Inferior parietal cortex (tissue), 1 donor: ENCODE results near the gene PUS1.
"Not testable (repeated sequence)": the region's sequence is repeated elsewhere in the genome, so short reads cannot be mapped to it uniquely, and the experiment has no call there.

ENCODE experiments used
- DNase-seq: peaks from one replicate; pipeline ENCODE4 v3.0.0-alpha.2; 2016; ENCODE audit errors: extremely low spot score

Gene PUS1

DNA sequence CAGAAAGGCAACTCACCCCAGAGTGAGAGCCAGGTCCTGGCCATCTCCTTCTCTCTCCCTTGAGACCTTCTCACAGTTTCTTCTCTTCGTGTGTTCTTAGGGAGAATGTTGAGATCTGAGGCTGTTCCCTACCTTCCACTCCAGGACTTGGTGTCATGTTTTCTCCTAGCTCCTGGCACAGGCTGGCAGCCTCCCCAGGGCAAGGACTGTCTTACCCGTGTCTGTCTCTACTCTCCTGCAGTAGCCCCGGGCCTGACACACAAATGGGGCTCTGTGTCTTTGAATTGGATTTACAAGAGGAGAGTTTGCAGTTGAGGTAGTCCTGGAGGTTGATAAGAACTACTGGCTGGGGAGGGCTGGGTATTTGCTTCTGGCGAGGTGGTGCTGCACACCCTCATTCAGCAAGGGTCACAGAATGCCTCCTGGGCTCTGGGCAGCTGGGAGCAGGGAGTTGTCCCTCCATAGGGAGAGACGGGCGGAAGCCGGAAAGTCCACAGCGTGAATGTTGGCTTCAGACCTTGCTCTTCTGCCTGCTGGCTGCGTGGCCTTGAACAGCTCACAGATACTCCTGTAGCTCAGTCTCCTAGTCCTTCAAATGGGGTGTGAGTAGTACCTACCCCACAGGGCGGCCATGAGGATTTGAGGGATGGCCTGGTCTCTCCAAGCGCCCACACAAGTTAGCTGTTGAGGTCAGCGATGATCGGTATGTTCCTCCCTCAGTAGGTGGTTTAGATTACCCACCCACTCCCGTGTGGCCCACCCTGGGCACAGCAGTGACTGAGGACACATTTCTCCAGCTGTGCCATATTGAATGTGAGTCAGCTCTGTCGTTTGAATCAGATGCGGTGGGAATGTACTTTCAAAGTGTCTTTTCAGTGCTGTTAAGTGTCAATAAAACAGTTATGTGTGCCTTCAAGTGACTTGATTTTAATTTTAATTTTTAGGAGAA lies 30.8 kb downstream of the PUS1 start:
- DNase-seq, result no peak

DNA sequence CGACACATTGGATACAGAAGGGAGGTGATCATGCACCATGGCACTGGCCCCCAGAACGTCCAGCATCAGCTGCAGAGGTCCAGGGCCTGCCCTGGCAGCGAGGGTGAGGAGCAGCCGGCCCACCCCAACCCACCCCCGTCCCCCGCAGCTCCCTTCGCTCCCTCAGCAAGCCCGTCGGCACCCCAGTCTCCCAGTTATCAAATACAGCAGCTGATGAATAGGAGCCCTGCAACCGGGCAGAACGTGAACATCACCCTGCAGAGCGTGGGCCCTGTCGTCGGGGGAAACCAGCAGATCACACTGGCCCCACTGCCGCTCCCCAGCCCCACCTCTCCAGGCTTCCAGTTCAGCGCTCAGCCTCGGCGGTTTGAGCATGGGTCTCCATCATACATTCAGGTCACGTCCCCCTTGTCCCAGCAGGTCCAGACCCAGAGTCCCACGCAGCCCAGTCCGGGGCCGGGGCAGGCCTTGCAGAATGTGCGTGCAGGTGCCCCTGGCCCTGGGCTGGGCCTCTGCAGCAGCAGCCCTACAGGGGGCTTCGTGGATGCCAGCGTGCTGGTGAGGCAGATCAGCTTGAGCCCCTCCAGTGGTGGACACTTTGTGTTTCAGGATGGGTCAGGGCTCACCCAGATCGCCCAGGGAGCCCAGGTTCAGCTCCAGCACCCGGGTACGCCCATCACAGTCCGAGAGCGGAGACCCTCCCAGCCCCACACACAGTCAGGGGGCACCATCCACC lies 31.7 kb downstream of the PUS1 start:
- not testable (repeated sequence) for DNase-seq

DNA sequence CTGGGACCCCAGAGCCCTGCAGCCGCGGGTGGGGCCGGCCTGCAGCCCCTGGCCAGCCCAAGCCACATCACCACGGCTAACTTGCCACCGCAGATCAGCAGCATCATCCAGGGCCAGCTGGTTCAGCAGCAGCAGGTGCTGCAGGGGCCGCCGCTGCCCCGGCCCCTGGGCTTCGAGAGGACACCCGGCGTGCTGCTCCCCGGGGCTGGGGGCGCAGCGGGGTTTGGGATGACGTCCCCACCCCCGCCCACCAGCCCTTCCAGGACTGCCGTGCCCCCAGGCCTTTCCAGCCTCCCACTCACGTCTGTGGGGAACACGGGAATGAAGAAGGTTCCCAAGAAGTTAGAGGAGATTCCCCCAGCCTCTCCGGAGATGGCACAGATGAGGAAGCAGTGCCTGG lies 32.3 kb downstream of the PUS1 start:
- not testable (repeated sequence) for DNase-seq

DNA sequence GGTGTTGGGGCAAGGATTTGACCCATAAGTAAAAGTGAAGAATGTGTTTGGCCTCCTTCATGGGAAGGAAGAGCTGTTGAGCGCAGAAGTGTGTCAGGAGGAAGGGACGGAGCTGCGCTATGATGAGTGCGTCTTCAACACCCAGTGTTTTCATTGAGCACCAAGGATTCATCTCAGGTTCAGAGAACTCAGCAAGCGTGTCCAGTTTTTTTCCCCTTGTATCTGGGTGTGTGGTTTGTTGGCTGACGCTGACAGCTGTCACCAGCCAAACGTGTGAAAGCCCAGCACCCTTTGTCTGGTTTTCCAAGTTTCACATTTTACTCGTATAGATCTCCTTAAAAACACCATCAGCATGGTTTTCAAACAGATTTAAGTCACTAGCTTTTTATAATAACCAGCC lies 33.0 kb downstream of the PUS1 start:
- no peak for DNase-seq

DNA sequence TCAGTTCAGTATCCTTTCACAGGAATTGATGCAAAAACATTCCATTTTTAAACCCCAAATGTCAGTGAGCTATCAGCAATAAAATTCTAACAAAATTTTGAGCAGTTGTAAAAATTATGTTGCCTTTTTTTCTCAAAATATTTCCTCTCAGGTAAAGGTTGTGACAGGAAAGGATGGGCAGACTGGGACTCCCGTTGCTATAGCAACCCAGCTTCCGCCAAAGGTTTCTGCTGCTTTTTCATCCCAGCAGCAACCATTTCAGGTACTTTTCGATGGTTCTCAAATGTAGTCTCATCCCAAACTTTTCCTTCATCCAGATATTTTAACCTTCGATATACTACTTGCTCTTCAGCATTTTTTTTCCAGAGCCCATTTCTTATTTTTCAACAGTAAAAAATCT lies 34.3 kb downstream of the PUS1 start:
- no peak for DNase-seq

DNA sequence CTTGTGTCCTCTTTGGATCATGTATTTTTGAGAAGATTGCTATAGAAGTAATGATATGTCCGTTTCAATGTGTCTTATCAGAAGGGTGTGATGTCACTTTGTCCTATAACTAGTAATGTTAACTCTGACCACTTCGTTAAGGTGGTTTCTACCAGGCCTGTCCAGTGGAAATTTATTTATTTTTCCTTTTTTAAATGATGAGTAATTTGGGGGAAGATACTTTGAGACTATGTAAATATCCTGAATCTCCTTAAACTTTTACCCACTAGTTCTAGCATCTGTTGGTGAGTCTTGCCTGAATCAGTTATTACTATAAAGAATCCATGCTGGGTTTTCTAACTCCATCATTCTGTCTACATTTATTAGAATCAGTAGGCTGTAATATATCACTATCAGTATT lies 36.0 kb downstream of the PUS1 start:
- no peak for DNase-seq

DNA sequence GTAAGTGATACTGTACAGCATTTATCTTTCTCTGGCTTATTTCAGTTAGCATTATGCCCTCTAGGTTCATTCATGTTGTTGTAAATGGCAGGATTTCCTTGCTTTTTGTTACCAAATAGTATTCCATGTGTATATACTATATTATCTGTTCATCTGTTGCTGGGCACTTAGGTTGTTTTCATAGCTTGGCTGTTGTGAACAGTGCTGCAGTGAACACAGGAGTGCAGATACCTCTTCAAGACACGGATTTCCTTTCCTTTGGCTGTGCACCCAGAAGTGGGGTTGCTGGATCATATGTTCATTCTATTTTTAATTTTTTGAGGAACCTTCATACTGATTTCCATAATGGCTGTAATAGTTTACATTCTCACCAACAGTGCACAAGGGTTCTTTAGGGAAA lies 42.1 kb downstream of the PUS1 start:
- DNase-seq, result no peak

DNA sequence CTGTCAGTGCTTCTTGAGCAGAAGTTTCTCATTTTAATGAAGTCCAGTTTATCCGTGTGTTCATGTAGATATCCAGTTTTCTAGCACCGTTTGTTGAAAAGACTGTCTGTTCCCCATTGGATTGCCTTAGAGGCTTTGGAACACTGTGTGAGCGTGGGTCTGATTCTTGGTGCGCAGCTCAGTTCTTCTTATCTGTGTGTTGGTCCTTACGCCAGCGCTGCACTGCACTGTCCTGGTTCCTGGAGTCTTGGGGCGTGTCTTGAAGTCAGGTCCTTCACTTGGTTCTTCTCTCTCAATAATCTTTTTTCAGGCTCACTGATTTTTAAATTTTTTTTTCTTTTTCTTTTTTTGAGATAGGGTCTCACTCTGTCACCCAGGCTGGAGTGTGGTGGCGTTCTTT lies 46.2 kb downstream of the PUS1 start:
- no peak for DNase-seq

DNA sequence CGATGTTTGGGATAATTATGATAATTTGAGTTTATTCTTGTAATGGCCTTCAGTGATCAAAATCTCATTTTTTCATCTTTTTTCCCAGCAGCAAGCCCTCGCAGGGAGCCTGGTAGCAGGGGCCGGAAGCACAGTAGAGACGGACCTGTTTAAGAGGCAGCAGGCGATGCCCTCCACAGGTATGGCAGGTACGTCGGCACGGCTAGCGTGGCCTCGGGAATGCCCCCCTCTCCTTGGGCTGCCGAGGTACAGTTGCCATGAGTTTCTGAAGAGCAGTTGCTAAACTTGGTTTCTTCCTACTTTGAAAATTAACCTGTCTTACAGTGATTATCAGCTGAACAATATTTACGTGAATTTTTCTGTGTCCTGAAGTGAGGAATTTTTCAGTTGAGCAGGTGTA lies 50.5 kb downstream of the PUS1 start:
- no peak for DNase-seq

DNA sequence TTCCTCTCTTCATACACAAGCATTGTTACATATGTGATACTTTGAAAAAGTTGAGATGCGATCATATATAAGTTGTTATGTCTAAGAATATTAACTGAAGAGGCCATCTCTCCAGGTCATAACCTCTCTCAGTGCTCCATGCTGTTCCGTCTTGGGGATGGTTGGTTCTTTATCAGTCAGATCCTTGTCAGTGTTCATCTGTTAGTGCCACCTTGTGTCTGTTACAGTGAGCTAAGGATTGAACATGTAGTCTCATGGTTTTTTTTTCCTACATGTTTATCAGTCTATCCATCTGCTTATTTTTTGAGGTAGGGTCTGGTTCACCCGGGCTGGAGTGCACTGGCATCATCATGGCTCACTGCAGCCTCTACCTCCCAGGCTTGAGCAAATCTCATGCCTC lies 51.2 kb downstream of the PUS1 start:
- no peak for DNase-seq

DNA sequence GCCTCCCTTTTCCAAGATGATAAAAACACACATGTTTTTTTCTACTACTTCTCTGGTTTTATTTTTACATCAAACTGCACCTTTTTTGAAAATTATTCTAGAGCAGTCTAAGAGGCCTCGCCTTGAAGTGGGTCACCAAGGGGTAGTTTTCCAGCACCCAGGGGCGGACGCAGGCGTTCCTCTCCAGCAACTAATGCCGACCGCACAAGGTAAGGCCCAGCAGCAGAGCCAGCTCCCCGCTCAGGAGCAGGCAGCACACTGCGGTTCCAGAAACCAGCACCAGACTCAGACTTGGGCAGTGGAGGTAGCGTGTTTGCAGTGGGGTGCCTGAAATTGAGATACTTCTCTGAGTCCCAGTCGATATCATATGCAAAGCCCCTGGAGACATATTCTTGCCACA lies 52.3 kb downstream of the PUS1 start:
- no peak for DNase-seq

DNA sequence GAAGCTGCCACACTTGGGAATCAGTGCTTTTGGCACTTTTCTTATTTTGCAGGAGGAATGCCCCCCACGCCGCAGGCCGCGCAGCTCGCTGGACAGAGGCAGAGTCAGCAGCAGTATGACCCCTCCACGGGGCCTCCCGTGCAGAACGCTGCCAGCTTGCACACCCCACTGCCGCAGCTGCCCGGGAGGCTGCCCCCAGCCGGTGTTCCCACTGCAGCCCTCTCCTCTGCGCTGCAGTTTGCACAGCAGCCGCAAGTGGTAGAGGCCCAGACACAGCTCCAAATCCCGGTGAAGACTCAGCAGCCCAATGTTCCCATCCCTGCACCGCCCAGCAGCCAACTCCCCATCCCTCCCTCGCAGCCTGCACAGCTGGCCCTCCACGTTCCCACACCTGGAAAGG lies 53.0 kb downstream of the PUS1 start:
- DNase-seq, result no peak

DNA sequence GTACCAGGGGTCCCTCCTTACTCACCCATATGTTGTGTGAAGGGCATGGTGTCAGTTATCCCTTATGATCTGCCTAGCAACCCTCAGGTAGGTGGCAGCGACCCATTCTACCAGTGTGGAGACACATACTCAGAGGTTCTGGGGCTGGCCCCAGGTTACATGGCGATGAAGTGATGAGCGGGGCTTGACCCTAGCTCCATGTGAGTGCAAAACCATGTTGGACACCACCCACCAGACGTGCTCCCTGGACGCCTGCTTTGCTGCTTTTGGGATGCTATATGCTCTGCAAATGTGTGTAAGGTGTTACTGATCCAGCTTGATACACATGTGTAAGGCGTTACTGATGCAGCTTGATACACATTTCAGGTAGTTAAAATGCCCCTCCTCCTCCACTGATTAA lies 54.0 kb downstream of the PUS1 start:
- no peak for DNase-seq

DNA sequence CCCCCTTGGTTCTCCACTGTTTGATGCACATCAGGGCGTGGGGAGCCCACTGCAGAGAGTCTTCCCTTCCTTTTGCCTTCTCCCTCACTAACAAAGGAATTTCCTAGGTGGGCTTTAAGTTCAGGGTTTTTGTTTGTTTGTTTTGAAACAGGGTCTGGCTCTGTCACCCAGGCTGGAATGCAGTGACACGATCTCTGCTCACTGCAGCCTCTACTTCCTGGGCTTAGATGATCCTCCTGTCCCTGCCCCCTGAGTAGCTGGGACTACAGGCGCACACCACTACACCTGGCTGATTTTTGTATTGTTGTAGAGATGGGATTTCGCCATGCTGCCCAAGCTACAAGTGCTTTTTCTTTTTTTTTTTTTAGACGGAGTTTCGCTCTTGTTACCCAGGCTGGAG lies 54.5 kb downstream of the PUS1 start:
- no peak for DNase-seq

DNA sequence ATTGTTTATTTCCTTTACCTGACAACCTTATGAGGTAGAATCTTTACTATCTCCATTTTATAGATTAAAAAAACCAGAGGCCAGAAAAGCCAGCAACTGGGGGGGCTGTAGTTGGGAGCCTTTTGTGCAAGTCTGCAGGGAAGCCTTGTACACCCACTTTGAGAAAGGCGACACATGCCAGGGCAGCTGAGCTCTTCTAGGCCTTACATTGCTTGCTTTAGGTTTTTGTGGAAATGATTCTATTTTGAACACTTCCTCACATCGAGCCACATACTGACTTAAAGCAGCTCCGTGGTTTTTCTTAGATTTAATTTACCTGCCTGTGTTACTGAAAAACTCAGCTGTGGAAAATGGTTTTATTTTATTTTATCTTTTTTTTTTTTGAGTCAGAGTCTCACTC lies 55.3 kb downstream of the PUS1 start:
- DNase-seq, result no peak

DNA sequence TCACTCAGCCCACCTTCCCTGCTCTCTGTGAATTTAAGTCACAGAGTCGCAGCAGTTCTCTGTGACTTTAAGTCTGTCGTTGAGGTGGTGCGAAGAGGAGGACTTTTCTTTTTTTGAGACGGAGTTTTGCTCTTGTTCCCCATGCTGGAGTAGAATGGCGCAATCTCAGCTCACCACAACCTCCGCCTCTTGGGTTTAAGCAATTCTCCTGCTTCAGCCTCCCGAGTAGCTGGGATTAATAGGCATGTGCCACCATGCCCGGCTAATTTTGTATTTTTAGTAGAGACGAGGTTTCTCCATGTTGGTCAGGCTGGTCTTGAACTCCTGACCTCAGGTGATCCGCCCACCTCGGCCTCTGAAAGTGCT lies 56.4 kb downstream of the PUS1 start:
- DNase-seq, result not testable (repeated sequence)

DNA sequence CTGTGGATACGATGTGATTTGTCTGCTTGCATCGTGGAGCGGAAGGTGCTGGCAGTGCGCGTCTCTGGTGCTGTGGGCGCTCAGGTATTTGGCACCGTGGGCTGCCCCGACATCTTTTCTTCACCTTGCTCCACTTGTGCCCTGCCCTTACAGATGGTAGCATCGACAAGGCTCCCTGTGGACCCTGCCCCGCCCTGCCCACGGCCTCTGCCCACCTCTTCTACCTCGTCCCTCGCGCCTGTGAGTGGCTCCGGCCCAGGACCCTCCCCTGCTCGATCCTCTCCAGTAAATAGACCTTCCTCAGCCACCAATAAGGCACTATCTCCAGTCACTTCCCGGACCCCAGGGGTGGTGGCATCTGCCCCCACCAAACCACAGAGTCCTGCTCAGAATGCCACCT lies 57.3 kb downstream of the PUS1 start:
- no peak for DNase-seq

DNA sequence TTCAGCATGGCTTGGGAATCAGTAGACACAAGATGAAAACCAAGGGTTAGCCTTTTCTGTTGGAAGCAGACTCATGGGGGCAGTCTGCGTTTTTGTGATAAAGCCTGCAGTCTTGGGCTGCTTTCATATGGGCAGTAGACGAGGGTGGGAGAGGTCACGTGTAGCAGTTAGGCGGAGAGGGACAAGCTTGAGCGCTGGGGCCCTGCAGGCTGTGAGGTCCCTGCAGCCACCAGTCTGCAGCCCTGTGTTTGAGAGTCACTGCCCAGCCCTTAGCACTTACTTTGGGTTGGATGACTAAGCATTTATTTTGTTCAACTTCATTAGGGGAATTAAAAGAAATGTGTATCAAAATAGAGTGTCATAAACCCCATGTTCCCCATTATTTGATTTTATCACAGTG lies 57.8 kb downstream of the PUS1 start:
- no peak for DNase-seq

DNA sequence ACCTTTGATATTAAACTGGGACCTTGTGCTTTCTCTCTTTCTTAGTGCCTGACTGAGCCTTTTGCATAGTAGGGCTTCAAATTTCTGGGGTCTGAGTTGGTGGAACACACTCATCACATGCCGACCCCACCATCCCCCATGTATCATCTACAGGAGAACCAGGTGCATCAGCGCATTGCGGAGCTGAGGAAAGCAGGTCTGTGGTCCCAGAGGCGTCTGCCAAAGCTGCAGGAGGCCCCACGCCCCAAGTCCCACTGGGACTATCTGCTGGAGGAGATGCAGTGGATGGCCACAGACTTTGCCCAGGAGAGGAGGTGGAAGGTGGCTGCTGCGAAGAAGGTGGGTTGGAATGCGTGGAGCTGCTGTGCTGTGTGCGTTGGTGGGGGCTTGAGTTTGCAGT lies 58.5 kb downstream of the PUS1 start:
- no peak for DNase-seq

DNA sequence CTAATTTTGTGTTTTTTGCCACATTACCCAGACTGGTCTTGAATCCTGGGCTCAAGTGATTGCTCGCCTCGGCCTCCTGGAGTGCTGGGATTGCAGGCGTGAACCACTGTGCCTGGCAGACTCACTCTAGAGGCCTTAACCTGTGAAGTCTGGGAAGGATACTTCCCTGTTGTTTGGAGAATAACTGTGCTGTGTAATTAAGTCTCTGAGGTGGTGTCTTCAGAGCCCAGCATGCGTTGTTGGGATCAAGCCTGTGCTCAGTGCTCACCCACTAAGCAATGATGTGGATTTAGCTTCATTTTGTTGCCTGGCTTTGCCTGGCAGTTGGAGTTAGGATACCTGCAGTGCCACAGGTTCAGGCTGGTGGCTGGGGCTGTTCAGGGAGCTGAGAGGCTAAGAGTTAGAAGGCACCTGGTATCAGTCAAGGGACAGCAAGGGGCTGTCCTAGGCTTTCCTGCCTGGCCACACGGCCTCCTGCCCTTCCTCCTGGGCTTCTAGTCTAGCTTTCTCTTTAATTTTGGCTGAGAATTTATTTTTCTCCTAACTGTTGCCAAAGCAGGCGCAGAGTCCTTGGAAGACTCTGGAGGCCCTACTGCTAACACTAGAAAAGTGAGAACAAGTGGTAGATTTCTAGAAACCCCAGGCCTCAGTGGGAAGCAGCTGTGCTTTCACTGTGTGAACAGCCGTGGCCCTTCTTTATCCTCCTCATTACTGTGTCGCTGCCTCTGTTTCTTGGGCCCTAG lies 59.1 kb downstream of the PUS1 start:
- no peak for DNase-seq

DNA sequence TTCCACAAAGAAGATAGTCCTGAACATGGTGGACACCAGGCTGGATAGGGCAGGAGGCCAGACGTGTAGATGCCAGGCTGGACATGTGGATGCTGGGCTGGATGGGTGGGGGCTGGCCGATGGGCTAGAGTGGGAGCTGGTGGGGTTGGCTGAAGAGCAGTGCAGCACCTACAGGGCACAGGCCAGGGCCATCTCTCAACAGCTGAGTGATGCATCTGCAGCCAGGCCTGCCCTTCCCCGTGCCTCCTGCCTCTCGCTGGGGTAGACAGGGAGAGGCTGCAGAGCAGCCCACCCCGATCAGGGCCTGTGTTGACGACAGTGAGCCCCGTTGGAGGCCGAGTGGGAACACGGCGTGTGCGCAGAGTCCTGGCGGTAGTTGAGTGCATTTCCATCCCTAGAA lies 59.9 kb downstream of the PUS1 start:
- DNase-seq, result no peak
